ENCODE measurements around the gene NRIP3.
"Not testable (repeated sequence)": the region's sequence is repeated elsewhere in the genome, so short reads cannot be mapped to it uniquely, and the experiment has no call there.

NRIP3 gene

DNA sequence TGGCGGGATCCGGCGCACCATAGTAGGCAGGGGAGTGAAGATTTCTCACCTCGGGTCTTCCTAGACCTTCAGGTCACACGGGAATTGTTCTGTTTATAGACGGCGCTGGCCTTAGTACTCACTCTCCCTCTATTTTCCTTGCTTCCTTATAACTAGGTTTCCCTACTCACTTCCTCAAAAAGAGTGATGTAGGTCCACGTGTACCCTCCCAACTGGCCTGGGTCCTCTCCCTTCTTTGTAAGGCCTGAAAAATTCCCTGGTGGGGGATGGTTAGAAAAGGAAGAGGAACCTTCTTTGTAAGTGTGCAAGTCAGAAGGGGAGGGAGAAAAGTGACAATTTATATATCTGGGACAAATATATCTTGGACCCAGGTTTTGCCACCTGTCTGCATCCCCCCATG, 36.6 kb downstream of the NRIP3 start:
- DNase-seq: no peak

DNA sequence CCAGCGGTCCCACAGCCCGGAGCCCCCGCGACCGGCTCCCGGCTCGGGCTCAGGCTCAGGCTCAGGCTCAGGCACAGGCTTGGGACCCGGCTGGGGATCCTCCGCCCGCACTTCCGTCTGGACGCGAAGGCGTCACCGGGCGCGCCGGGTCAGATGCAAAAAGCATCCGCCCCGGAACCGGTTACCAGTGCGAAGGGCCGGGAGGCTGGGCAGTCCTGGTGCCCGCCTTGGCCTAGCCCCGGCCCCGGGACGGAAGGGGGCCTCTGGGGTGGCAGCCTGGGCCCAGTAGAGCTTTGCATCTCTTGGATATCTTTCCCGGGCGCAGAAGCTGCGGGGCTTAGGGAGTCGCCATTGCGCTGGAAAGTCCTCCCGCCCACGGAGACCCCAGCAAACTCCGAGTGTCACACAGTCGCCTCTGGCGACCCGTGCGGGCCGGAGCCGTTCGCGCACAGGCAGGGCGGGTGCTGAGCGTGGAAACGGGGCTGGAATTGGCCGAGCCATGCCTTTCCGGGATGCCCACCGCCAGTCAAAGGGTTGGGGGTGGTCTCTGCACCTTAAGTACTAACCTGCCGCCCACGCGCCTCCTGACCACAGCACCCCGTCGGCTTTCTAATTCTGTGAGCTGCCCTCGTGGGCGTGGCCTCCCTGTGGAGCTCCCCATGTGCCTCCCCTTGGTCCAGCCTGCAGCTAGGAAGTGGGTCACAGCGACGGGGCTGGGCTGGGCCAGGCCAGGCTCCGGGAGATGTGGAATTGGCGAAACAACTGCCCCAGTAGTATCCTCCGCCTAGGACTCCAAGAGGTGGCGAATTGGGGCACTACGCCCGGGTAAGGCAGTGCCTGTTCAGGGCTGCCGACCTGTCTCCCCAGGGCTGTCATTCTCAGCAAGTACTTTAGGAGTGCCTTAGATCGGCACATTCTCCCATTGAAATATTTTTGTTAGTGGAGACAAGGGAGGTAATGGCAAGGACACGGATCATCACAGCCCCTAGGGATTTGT, 39.2 kb downstream of the NRIP3 start, which contains the start of gene TMEM9B:
Gene TMEM9B, minus strand, starts transcription at position 119 of the 997 bp plus-strand sequence. CDS start 129 bp downstream, outside the sequence.
- DNase-seq: peak; percentile 57

DNA sequence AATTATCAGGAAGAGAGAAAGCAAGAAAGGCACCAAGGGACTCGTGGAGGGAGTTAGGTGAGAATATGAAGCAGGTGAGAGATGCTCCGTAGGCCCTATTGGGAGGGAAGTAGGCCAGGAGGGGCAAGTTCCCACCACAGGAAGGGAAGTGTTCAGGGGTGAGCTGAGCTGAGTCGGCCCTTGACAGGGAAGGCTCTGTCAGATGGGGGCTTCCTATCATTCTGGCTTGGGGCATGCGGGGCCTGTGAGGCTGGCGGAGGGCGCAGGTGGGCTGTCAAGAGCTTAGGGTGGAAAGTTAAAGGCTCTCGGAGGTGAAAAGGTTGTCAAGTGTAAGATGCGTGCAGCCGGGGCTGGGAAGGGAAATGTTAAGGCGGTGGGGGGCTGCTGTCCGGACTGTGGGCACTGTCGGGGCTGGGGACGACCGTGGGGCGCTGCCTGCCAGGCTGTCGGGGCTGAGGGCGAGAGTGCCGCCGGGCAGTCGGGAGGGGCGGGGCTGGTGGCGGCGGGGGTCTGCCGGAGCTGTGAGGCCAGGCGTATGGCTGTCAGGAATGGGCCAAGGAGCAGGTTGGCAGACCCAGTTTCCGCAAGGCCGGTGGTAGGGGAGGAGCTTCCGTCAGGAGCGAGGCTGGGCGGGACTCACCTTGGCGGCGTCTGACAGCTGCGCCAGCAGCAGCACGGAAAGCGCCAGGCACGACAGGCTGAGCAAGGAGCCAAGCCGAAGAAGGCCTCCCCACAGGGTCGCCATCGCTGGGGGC, 40.1 kb downstream of the NRIP3 start:
- peak; percentile 49 for DNase-seq

DNA sequence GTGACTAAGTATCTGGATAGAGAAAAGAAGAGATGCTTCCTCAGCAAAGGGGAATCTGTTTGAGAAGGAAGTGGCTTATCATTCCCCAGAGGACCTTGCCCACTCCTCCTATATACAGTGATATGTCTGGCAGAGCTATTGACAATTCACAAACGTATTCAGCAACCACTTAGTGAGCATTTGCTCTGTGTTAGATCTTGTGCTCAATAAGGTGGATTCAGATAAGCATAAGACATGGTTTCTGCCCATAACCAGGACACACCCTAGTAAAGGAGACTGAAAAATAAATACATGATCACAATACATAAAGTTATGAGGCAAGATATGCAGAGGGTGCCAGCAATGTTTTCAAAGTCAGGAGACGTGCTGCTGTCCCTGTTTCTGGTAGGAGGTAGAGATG, 41.0 kb downstream of the NRIP3 start:
- DNase-seq: no peak

DNA sequence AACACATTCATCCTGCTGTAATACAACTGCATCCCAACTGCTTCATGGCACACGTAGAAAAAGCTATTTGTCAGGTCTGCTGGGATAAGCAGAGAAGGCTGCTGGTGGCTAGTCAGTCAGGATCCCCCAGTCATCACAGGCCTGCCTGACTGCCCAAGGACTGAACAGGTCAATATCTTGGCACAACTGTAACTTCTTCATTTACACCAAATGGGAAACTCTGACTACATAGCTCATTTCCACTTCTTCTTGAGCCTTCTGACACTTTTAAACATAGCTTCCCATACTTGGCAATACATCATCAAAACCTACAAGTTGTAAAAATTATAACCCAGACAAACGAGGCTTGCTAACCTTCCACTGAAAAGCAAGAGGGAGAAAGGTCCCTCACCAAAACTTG, 42.4 kb downstream of the NRIP3 start:
- no peak for DNase-seq

DNA sequence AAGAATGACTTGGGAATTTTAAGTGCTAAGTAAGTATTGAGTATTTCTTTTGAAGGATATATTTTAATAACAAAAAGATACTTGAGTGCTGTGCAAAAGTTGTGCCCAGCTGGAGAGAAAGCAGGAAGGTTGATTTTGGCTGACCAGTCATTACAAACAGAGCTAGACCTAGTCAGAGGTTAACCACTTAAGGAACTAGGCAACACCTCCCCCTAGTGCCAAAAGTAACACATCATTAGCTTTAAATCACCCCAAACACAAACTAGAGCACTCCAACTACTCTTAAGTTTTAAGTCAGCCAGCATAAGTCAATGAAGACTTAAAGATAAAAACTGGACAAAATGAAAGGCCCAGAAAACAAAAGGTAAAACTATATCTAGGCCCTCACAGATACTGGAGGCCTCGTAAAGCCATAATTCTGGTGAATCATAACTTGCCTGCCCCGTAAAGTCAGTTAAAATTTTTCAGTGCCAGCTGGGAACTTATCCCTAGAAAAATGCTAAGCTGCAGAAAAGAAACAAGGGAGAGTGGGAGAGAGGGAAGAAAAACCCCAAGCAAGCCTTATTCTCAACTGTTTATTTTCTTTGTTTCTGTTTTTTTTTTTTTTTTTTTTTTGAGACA, 44.1 kb downstream of the NRIP3 start:
- DNase-seq: peak; percentile 38

DNA sequence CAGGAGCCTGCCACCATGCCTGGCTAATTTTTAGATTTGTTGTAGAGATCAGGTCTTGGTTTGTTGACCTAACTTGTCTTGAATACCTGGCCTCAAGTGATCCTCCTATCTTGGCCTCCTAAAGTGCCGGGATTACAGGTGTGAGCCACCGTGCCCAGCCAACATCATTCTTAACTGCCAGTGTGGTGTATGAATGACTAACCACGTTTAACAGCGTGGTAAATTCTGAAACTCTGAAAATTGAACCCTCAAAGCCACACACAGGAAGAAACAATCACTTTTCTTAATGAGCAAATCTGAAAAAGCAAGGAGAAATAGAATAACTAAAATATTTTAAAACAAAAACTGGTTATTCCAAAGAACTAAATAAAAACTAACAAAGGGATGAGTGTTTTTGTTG, 46.9 kb downstream of the NRIP3 start:
- no peak for DNase-seq

DNA sequence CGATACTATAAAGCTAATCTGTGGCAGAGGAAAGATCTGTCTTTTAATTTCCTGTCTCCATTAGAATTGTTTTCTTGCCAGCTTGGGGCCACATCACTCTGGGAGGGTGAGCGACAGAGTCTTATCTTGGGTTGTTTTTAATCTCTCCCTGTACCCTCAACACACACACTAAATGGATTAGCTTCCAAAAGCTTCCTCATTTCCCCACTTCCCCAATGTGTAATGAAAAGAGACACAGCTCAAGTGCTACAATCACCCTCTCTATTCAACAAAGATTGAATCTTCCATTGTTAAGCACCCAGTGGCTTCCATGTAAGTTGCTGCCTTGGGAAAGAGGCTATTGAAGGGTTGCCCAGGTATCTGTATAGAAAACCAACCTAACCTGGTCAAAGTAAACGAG, 54.9 kb downstream of the NRIP3 start:
- DNase-seq: no peak

DNA sequence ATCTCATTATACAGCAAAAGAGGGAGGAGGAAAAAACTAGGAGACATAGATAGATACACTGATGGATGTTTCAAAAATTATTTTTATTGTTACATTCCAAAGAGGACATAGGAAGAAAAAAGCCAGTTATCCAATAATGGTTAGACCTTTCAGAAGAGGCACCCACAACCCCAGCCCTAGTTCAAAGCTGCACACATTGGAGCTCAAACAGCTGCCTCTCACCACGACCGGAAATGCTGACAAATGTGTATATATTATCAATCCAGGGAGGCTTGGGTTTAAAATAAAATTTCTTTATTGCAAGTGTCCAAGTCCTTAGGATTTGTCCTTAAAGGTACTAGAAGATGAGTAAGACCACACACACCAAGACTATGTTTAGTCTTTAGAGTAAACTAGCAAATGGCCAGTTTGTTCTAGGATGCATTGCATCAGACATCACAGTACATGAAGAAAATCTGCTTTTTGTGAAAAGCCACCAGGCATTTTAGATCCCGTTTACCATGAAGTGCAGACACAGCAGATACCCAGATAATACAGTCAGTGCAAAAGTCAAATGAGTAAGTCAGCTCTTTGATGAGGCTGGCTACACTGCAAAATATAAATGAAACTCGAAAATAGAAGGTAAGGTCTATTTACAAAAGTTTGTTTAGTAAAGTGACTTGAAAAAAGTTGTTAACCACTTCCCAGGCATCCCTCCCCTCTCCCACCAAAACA, 56.4 kb downstream of the NRIP3 start:
- no peak for DNase-seq

DNA sequence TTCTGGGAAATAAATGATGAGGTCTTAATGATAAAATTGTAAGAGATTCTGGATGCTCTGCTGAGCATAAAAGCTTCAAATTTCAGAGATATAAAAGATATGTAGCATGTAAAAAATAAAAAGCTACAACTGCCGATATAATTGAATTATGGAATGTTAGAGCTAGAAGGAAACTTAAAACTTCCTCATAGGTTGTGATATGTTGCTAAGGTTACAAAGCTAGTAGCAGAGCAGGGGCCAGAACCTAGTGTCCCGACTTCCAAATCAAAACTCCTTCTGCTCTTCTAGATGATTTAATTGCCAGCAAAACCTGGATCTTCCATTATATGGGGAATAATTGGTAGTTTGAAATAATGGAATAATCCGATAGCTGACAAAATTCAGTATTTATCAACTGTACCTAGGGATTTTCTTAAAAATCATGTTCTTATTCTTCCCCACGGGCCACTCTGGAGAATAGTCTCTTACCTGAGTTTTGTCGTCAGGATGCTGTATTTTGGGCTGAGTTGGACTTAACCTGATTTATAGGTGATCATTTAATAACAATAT, 61.2 kb downstream of the NRIP3 start, which contains the start of gene ASCL3:
Gene ASCL3, minus strand, starts transcription at position 499 of the 549 bp plus-strand sequence. CDS start 4,855 bp downstream, outside the sequence.
- DNase-seq: no peak

DNA sequence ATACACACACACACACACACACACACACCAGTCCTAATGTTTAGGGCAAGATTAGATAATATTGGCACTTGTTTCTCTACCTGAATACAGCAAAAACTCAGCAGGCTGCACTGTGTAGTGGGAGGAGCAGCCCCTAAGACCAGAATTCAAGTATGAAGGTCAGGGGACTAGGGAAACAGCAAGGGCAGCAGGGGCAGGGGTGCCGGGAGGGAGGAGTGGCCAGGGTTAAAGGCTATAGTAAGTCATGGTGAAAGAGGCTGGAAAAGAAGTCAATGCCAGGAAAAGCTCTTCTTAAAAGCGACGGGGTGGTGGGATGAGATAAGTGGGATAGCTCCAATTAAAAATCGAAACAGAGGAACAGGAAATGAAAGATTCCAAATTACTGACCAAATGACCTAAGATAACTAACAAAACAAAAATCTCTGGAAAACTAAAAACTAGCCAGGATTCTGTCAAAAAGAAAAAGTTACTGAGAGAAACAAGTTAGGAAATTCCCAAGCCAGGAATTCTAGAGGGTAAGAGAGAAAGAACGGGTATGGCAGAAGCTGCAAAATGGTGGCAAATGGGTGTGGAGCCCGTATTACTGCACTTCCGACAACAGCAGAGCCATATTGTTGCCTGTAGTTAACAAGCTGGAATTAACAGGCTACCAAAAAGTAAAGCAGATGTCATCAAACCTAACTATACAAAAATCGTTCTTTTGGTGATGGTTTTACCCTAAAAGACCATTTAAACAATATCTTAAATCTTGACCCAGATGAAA, 62.3 kb downstream of the NRIP3 start:
- DNase-seq: no peak

DNA sequence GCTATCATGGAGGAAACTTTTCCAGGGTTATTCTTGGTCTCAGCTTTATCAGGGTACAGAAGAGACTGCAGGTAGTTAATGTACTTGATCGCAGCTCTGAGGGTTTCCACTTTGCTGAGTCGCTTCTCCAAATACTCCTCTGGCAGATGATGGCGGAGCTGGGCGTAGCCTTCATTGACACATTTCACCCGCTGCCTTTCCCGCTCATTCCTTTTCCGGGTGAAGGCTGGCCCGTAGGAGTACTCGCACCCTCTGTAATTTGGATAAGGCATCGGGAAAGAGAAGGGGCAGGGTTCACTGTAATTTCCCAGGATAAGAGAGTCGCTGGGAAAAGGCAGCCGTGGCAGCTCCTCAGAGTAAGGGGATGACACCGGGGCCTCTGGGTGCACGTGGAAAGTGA, 66.1 kb downstream of the NRIP3 start:
- no peak for DNase-seq

DNA sequence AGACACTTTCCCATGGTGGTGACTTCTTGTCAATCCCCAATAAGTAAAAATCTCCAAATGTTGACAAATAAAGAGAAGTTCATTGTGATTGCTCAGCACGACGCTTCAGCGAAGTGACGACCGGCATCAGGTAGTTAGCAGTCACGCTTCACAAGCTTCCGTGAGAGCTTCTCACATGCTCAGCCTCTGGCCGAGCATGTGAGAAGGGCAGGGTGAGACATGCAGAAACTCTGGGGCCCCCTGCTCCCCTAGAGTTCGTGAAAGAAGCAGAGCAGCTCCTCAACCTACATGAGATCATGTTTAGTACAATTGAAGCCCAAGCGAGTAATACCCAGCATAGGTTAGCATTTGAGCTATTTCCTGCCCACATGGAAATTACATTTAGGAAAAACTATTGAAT, 66.6 kb downstream of the NRIP3 start:
- DNase-seq: no peak

DNA sequence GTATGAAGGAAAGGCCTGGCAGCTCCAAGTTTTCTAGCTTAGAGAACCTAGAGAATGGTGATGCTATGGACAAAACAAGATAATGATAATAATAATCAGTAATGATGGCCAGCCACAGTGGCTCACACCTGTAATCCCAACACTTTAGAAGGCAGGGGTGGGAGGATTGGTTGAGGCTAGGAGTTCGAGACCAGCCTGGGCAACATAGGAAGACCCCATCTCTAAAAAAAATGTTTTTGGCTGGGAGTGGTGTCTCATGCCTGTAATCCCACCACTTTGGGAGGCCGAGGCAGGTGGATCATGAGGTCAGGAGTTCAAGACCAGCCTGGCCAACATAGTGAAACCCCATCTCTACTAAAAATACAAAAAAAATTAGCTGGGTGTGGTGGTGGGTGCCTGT, 68.0 kb downstream of the NRIP3 start:
- DNase-seq: not testable (repeated sequence)

DNA sequence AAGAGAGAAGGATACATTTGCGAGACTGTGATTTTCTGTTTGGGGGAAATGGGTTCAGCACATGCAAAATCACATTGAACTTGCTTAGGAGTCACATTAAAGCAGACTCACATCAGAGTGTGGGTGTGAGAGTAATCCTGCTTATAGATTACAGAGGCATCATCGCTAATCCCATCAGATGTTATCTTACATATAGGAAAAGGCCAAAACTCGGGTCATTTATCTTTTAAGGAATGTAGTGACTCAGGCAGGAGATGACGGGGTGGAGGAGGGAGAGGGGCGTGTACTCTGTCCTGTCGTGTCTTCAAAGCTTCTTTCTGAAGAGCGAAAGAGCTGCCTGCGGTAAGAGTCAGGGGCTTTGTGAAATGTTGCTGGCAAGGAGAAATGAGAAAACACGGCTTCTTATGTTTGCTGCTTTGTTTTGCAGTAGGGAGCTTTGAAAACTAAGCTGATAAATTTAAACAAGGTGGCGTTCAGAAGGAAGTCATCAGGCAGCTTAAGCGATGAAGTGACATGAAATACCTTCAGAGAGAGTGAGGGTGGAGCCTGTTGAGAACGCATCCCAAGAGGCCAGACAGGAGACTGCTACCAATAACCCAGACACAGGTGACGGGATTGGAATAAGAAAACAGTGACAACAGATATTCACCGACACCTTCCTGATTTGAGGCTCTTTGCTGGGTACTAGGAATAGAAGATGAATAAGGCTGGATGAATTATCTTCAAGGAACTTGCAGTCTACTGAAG, 68.9 kb downstream of the NRIP3 start:
- no peak for DNase-seq

DNA sequence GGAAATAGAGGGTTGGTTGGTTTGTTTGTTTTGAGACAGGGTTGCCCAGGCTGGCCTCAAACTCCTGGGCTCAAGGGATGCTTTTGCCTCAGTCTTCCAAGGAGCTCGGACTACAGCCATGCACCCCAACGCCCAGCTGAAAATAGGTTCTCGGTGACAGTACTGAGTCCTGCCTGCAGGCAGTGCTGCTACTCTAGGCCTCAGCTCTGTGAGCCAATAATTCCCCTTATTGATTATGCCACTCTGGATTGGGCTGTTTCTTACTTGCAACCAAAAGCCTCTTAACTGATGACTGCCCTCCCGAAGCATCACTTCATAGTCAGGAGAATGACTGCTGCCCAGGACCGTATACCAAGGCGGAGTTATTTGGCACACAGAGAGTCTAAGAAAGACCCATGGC, 69.9 kb downstream of the NRIP3 start:
- DNase-seq: no peak

DNA sequence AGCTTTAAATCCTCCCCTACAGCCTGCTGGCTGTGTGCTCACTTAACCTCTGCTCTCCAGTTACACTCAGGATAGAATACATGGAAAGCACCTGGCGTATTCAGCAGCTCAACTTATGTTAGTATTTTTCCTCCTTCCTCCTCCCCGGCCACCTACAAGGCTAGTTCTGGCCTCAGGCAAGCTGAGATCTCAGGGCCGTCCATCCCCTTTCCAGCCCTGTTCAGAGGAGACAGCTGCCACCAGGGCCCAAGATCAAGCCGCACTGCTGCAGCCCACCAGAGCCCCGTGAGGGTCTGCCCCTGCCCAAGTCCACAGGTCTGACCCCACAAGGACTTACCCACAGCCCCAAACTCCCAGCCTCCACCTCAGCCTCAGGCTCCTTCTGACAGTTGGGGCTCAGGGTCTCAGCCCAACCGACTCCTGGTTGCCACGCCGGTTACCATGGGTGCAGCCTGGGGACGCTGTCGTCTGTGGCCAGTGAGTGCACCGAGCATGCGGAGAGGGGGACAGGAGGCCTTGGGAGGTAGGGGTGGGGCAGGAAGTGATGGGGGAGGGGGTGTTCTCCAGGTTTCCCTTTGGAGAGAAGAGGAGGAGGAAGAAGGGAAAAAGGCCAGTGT, 71.1 kb downstream of the NRIP3 start, which contains the start of gene C11orf16:
Gene C11orf16, minus strand, starts transcription at position 384 of the 617 bp plus-strand sequence. CDS start 639 bp downstream, outside the sequence.
- no peak for DNase-seq

All from NCI-H1694 treated with DMSO at 0.1 percent for 48 hours (cell line).